Neural cell (in vitro differentiated cells): ENCODE data around the gene ARHGAP10. TPM values are rescaled to one million over a fixed set of nuclear protein-coding genes. Genes with fewer than 3 reads are reported as not detected.

Experiments
- H2AFZ ChIP-seq: fragments of 200-600, 300-800 bp; sonication (generic), shearing (Covaris generic); 2 replicates; pipeline ENCODE4 v1.6.0; 2014; ENCODE audit warnings: low read depth, mild to moderate bottlenecking, antibody characterized with exemption, low read length, moderate library complexity
- H3F3A ChIP-seq: fragments of 200-600 bp; shearing (Covaris generic); 2 replicates; pipeline ENCODE4 v1.6.1; 2016; ENCODE audit warnings: mild to moderate bottlenecking, moderate library complexity, mixed read lengths, antibody characterized with exemption, low read length; ENCODE audit not compliant: insufficient read depth, poor library complexity, severe bottlenecking
- H3K27ac ChIP-seq: fragments of 200-600, 300-800 bp; sonication (generic), shearing (Covaris generic); 2 replicates; pipeline ENCODE4 v1.5.1; 2014; ENCODE audit warnings: mild to moderate bottlenecking, low read length, moderate library complexity
- H3K27me3 ChIP-seq: fragments of 300-800, 200-600 bp; sonication (generic), shearing (Covaris generic); 2 replicates; pipeline ENCODE4 v1.6.0; 2014; ENCODE audit warnings: mild to moderate bottlenecking, low read depth, low read length, moderate library complexity; ENCODE audit not compliant: insufficient read depth
- H3K36me3 ChIP-seq: fragments of 300-800, 200-600 bp; sonication (generic), shearing (Covaris generic); 2 replicates; pipeline ENCODE4 v1.5.1; 2014; ENCODE audit warnings: mild to moderate bottlenecking, antibody characterized with exemption, low read length, moderate library complexity; ENCODE audit not compliant: insufficient read depth
- H3K4me2 ChIP-seq: fragments of 300-800, 200-600 bp; sonication (generic), shearing (Covaris generic); 2 replicates; pipeline ENCODE4 v1.6.0; 2014; ENCODE audit warnings: mild to moderate bottlenecking, low read length
- H3K4me3 ChIP-seq: fragments of 300-800, 200-600 bp; sonication (generic), shearing (Covaris generic); 2 replicates; pipeline ENCODE4 v1.5.1; 2014; ENCODE audit warnings: mild to moderate bottlenecking, low read length, moderate library complexity
- H3K79me2 ChIP-seq: fragments of 200-600 bp; shearing (Covaris generic); replicated peaks from 2 replicates; pipeline ENCODE4 v1.6.0; 2014; ENCODE audit warnings: mild to moderate bottlenecking, low read length, moderate library complexity; ENCODE audit not compliant: insufficient read depth
- H3K9ac ChIP-seq: fragments of 300-800, 200-600 bp; sonication (generic), shearing (Covaris generic); 2 replicates; pipeline ENCODE4 v1.6.1; 2016; ENCODE audit warnings: mild to moderate bottlenecking, low read length, mixed read lengths
- H3K9me2 ChIP-seq: fragments of 200-600 bp; shearing (Covaris generic); 2 replicates; pipeline ENCODE4 v1.6.1; 2016; ENCODE audit warnings: mild to moderate bottlenecking, low read length, mixed read lengths; ENCODE audit not compliant: insufficient read depth
- H3K9me3 ChIP-seq: fragments of 200-600, 300-800 bp; sonication (generic), shearing (Covaris generic); 2 replicates; pipeline ENCODE4 v1.6.1; 2016; ENCODE audit warnings: mild to moderate bottlenecking, mixed run types, low read length, moderate library complexity, mixed read lengths
- H4K20me1 ChIP-seq: fragments of 200-600 bp; shearing (Covaris generic); 2 replicates; pipeline ENCODE4 v1.6.1; 2016; ENCODE audit warnings: mild to moderate bottlenecking, mixed run types; ENCODE audit not compliant: insufficient read depth
- CTCF ChIP-seq: fragments of 450-650 bp; IDR thresholded peaks from 2 replicates; pipeline ENCODE4 v1.5.1; 2014; ENCODE audit warnings: antibody characterized with exemption, mild to moderate bottlenecking, moderate library complexity; ENCODE audit not compliant: poor library complexity, severe bottlenecking
- EP300 ChIP-seq: fragments of 450-650 bp; conservative IDR thresholded peaks from 2 replicates; pipeline ENCODE4 v1.6.1; 2014; ENCODE audit warnings: antibody characterized with exemption, mild to moderate bottlenecking, moderate library complexity; ENCODE audit not compliant: poor library complexity, severe bottlenecking
- EZH2 ChIP-seq: fragments of 200-600, 300-800 bp; shearing (Covaris generic), sonication (generic); IDR thresholded peaks from 2 replicates; pipeline ENCODE4 v1.6.1; 2014; ENCODE audit warnings: antibody characterized with exemption, low read length, borderline replicate concordance, mild to moderate bottlenecking; ENCODE audit not compliant: insufficient read depth, poor library complexity, severe bottlenecking
- MXI1 ChIP-seq: fragments of 450-650 bp; conservative IDR thresholded peaks from 2 replicates; pipeline ENCODE4 v1.6.1; 2014; ENCODE audit warnings: antibody characterized with exemption, mild to moderate bottlenecking; ENCODE audit not compliant: poor library complexity, severe bottlenecking
- POLR2AphosphoS5 ChIP-seq: IDR thresholded peaks from 2 replicates; pipeline ENCODE4 v1.6.1; 2012
- RAD21 ChIP-seq: fragments of 450-650 bp; conservative IDR thresholded peaks from 2 replicates; pipeline ENCODE4 v1.6.1; 2014; ENCODE audit warnings: antibody characterized with exemption, mild to moderate bottlenecking, moderate library complexity
- REST ChIP-seq: IDR thresholded peaks from 2 replicates; pipeline ENCODE4 v1.6.1; 2012; ENCODE audit warnings: borderline replicate concordance
- SMC3 ChIP-seq: fragments of 450-650 bp; conservative IDR thresholded peaks from 2 replicates; pipeline ENCODE4 v1.6.1; 2014; ENCODE audit warnings: antibody characterized with exemption, mild to moderate bottlenecking, moderate library complexity; ENCODE audit not compliant: poor library complexity
- TAF1 ChIP-seq: IDR thresholded peaks from 2 replicates; pipeline ENCODE4 v1.6.1; 2012; ENCODE audit warnings: low read depth
- polyA plus RNA-seq: library from polyadenylated mRNA; depleted of rRNA; stranded (reverse); fragments of >200 nt; gene quantifications from 2 replicates; pipeline ENCODE4 v1.2.3, GENCODE V29; 2014

The ARHGAP10 gene
- polyA plus RNA-seq, 1 donor from 2014 or later: 1.2 TPM

- no peak overlapping the region for H2AFZ ChIP-seq
- no peaks in the 10 kb centered on the region for H3K9me2 ChIP-seq
- no peaks in the 10 kb centered on the region for H3F3A ChIP-seq
- H3K4me2 ChIP-seq: no peak overlapping the region
- no peaks in the 10 kb centered on the region for H4K20me1 ChIP-seq
- H3K36me3 ChIP-seq: no peaks in the 10 kb centered on the region
- H3K27ac ChIP-seq: no peak overlapping the region
- H3K9me3 ChIP-seq: no peaks in the 10 kb centered on the region
- no peak overlapping the region for H3K9ac ChIP-seq
- no peak overlapping the region for H3K4me3 ChIP-seq
- TF ChIP-seq SMC3 (no peak), EZH2 (no peak), MXI1 (no peak), EP300 (no peak), POLR2AphosphoS5 (no peak)
- H3K27me3 ChIP-seq: no peaks in the 10 kb centered on the region
- H3K79me2 ChIP-seq: no peaks in the 10 kb centered on the region
Observed at GRCh38 chr4:148059617-148060180, 327.8 kb downstream of the ARHGAP10 start.

- no peaks in the 10 kb centered on the region for H3K9me2 ChIP-seq
- TF ChIP-seq TAF1: no peak
- no peak for TF ChIP-seq CTCF
- no peak for TF ChIP-seq SMC3
- TF ChIP-seq EP300: no peak
- TF ChIP-seq EZH2: no peak
- no peak for TF ChIP-seq RAD21
- no peak for TF ChIP-seq POLR2AphosphoS5
- TF ChIP-seq MXI1: no peak
- no peak for TF ChIP-seq REST
- no peak overlapping the region for H3K9ac ChIP-seq
- no peaks in the 10 kb centered on the region for H3K9me3 ChIP-seq
- no peaks in the 10 kb centered on the region for H4K20me1 ChIP-seq
- H2AFZ ChIP-seq: no peak overlapping the region
- no peak overlapping the region for H3K4me3 ChIP-seq
- no peak overlapping the region for H3K27ac ChIP-seq
- H3K27me3 ChIP-seq: no peaks in the 10 kb centered on the region
- H3K79me2 ChIP-seq: no peaks in the 10 kb centered on the region
- no peak overlapping the region for H3K4me2 ChIP-seq
- H3F3A ChIP-seq: no peaks in the 10 kb centered on the region
- no peaks in the 10 kb centered on the region for H3K36me3 ChIP-seq
Observed at GRCh38 chr4:148060264-148061140, 328.6 kb downstream of the ARHGAP10 start.
